DND-41 (cell line): ENCODE results near the gene USP12.

Experiments used
- CTCF ChIP-seq: IDR thresholded peaks from 2 replicates; pipeline ENCODE4 v1.5.1; 2012; ENCODE audit warnings: borderline replicate concordance, low read length, moderate library complexity, mild to moderate bottlenecking; ENCODE audit not compliant: poor library complexity, severe bottlenecking; ENCODE audit errors: extremely low read depth
- EZH2 ChIP-seq: IDR thresholded peaks from 3 replicates; pipeline ENCODE4 v1.6.1; 2012; ENCODE audit warnings: borderline replicate concordance, low read depth, mild to moderate bottlenecking, moderate library complexity, low read length, inconsistent platforms; ENCODE audit not compliant: severe bottlenecking

- TF ChIP-seq CTCF (no peak), EZH2 (no peak)
These were observed 19.6 kb downstream of the USP12 start for GRCh38 chr13:27151798-27152599.
